Endothelial cell of umbilical vein (primary cell): ENCODE data around the gene ABHD14A. TPM values are rescaled to one million over a fixed set of nuclear protein-coding genes. Genes with fewer than 3 reads are reported as not detected.

Source experiments
- BruUV-seq: library from RNA; stranded (reverse); fragments of 400-500 nt; replicated peaks from 2 replicates; lab custom pipeline; 2021; lab: Mats Ljungman, UMichigan
- CTCF ChIA-PET: fragments of 300-600, 350-600 bp; sonication (Branson Sonifier 250); formaldehyde crosslinking; loops from one replicate; lab custom pipeline; 2021; ENCODE audit warnings: antibody characterized with exemption, inconsistent platforms; lab: Charles Lee
- POLR2A ChIA-PET: fragments of 300-600, 350-600 bp; sonication (Branson Sonifier 250); formaldehyde crosslinking; loops from one replicate; lab custom pipeline; 2021; ENCODE audit warnings: antibody characterized with exemption, inconsistent platforms; lab: Charles Lee
- DNase-seq: peaks from one replicate; pipeline ENCODE4 v3.0.0-alpha.2; 2011; ENCODE audit warnings: low read depth, low spot score
- FAIRE-seq: peaks from 2 replicates; lab custom pipeline; 2011; peaks lifted over from hg19 to GRCh38; lab: Jason Lieb, UNC
- H2AFZ ChIP-seq: 2 replicates; pipeline ENCODE4 v1.6.0; 2012; ENCODE audit warnings: low read depth, low read length, control low read depth, inconsistent platforms
- H3K27ac ChIP-seq: 2 replicates; pipeline ENCODE4 v1.5.1; 2011; ENCODE audit warnings: low read depth, mild to moderate bottlenecking, control low read depth, low read length, moderate library complexity; ENCODE audit not compliant: insufficient read depth
- H3K27me3 ChIP-seq, 2 experiments: 2 replicates each; pipeline versions ENCODE4 v1.6.0 to v1.6.1; 2011; ENCODE audit warnings: low read length in 2 of 2, mixed read lengths in 1 of 2; ENCODE audit not compliant: control insufficient read depth in 2 of 2, insufficient read depth in 2 of 2
- H3K36me3 ChIP-seq, 2 experiments: 2 replicates in 1 of 2; 3 replicates in 1 of 2; pipeline ENCODE4 v1.5.1; 2011; ENCODE audit warnings: low read length in 2 of 2, mild to moderate bottlenecking in 1 of 2, moderate library complexity in 1 of 2; ENCODE audit not compliant: control insufficient read depth in 2 of 2, insufficient read depth in 2 of 2; ENCODE audit errors: extremely low read depth in 1 of 2
- H3K4me1 ChIP-seq: 3 replicates; pipeline ENCODE4 v1.5.1; 2011; ENCODE audit warnings: mild to moderate bottlenecking, low read length; ENCODE audit not compliant: control insufficient read depth, insufficient read depth; ENCODE audit errors: extremely low read depth
- H3K4me2 ChIP-seq: 2 replicates; pipeline ENCODE4 v1.6.1; 2011; ENCODE audit warnings: low read length, control low read depth, mixed read lengths; ENCODE audit not compliant: insufficient read depth
- H3K4me3 ChIP-seq, 3 experiments: fragments of 200-600 bp in 1 of 3; sonication (generic), shearing (Covaris generic) in 1 of 3; replicated peaks in 1 of 3; 2 replicates each; pipeline ENCODE4 v1.5.1; 2011 to 2016; ENCODE audit warnings: control low read depth in 3 of 3, low read length in 3 of 3, mild to moderate bottlenecking in 2 of 3, inconsistent platforms in 1 of 3, low read depth in 1 of 3, moderate library complexity in 1 of 3; ENCODE audit not compliant: insufficient read depth in 1 of 3
- H3K79me2 ChIP-seq: 2 replicates; pipeline ENCODE4 v1.6.0; 2012; ENCODE audit warnings: low read length, inconsistent platforms; ENCODE audit not compliant: control insufficient read depth, insufficient read depth
- H3K9ac ChIP-seq: replicated peaks from 2 replicates; pipeline ENCODE3; 2011; ENCODE audit warnings: low read length, control low read depth; ENCODE audit not compliant: insufficient read depth; ENCODE audit errors: extremely low read depth
- H3K9me1 ChIP-seq: replicated peaks from 3 replicates; pipeline ENCODE4 v1.6.0; 2011; ENCODE audit warnings: mild to moderate bottlenecking, low read length; ENCODE audit not compliant: control insufficient read depth, insufficient read depth; ENCODE audit errors: extremely low read depth
- H3K9me3 ChIP-seq: replicated peaks from 2 replicates; pipeline ENCODE4 v1.5.1; 2012; ENCODE audit warnings: low read length, inconsistent platforms; ENCODE audit not compliant: control insufficient read depth, insufficient read depth
- H4K20me1 ChIP-seq: replicated peaks from 2 replicates; pipeline ENCODE3; 2011; ENCODE audit warnings: mild to moderate bottlenecking, low read length; ENCODE audit not compliant: control insufficient read depth, insufficient read depth; ENCODE audit errors: extremely low read depth
- CTCF ChIP-seq, 2 donors: IDR thresholded peaks; 1 replicate in 1 of 2; 2 replicates in 1 of 2; pipeline ENCODE4 v1.5.1; 2011; ENCODE audit warnings: low read length in 2 of 2, mild to moderate bottlenecking in 2 of 2, moderate library complexity in 2 of 2, control low read depth in 1 of 2, inconsistent platforms in 1 of 2, low read depth in 1 of 2; ENCODE audit not compliant: insufficient read depth in 1 of 2; ENCODE audit errors: extremely low read depth in 1 of 2
- EZH2 ChIP-seq: IDR thresholded peaks from 2 replicates; pipeline ENCODE4 v1.6.1; 2012; ENCODE audit warnings: borderline replicate concordance, low read depth, mild to moderate bottlenecking, moderate library complexity, low read length, inconsistent platforms; ENCODE audit not compliant: severe bottlenecking
- FOS ChIP-seq: IDR thresholded peaks from 2 replicates; pipeline ENCODE4 v1.6.1; 2011; ENCODE audit warnings: mild to moderate bottlenecking, low read length, moderate library complexity, borderline replicate concordance; ENCODE audit not compliant: insufficient read depth
- GATA2 ChIP-seq: IDR thresholded peaks from 2 replicates; pipeline ENCODE4 v1.7.0; 2011; ENCODE audit warnings: low read depth, mild to moderate bottlenecking, moderate library complexity, mixed read lengths, low read length; ENCODE audit not compliant: insufficient read length, insufficient read depth
- JUN ChIP-seq: IDR thresholded peaks from 2 replicates; pipeline ENCODE4 v1.6.1; 2011; ENCODE audit warnings: borderline replicate concordance, low read depth; ENCODE audit not compliant: insufficient read length, insufficient read depth
- MYC ChIP-seq: IDR thresholded peaks from one replicate; pipeline ENCODE4 v1.6.1; 2011; ENCODE audit warnings: mild to moderate bottlenecking, low read depth, low read length
- POLR2A ChIP-seq: IDR thresholded peaks from 2 replicates; pipeline ENCODE4 v1.6.1; 2012; ENCODE audit warnings: low read depth, mild to moderate bottlenecking, control low read depth, low read length
- POLR2AphosphoS5 ChIP-seq: IDR thresholded peaks from 2 replicates; pipeline ENCODE4 v1.6.1; 2012; ENCODE audit warnings: low read depth, mild to moderate bottlenecking, control low read depth, low read length, moderate library complexity; ENCODE audit not compliant: insufficient read depth
- dilution Hi-C: fragments of 300-500 bp; cut with MboI; formaldehyde crosslinking; loops from one replicate; pipeline ENCODE4 v1.15.0; 2019; ENCODE audit warnings: low sequenced_read_pairs; ENCODE audit not compliant: extremely low pct_ligation_motif_present
- intact Hi-C: fragments of 100-400 bp; cut with micrococcal nuclease; formaldehyde crosslinking; loops from one replicate; pipeline ENCODE4 v1.10.0; 2022
- polyA plus RNA-seq, 4 experiments: library from polyadenylated mRNA; depleted of rRNA in 3 of 4; stranded (reverse) in 3 of 4; unstranded in 1 of 4; fragments of >200 nt; gene quantifications; 2 replicates each; pipeline versions ENCODE4 v1.2.1 to v1.2.3, GENCODE V29; 2011 to 2012; ENCODE audit warnings: missing spikeins in 1 of 4
- total RNA-seq: library from RNA; stranded (reverse); gene quantifications from 2 replicates; pipeline ENCODE4 v1.2.3, GENCODE V29; 2021
- TF ChIP-seq, protein P1 (sequence below): IDR thresholded peaks from 2 replicates; pipeline ENCODE4 v1.6.1; 2011; ENCODE audit not compliant: insufficient read depth, insufficient read length

The ABHD14A gene
- total and polyA plus RNA-seq, 2 donors (not counting 3 experiments of a cell fraction or from before 2014, with no cell fraction given) = 6.6 to 23.7 TPM

- Histone ChIP-seq H2AFZ (no peak overlapping the region), H3K27me3 (no peaks in the 10 kb centered on the region), H3K79me2 (no peaks in the 10 kb centered on the region), H3K36me3 (no peaks in the 10 kb centered on the region), H3K27ac (no peak overlapping the region), H3K9ac (no peak overlapping the region), H3K9me3 (no peaks in the 10 kb centered on the region), H3K4me1 (peaks cover 30% of the 10 kb centered on the region), H3K4me2 (no peak overlapping the region), H4K20me1 (no peaks in the 10 kb centered on the region), H3K9me1 (no peaks in the 10 kb centered on the region), H3K4me3 (no peak overlapping the region)
- POLR2A ChIA-PET = no interaction called here
- DNase-seq (no peak), FAIRE-seq (no peak)
- intact Hi-C loops (no loop called here), dilution Hi-C loops (no loop called here)
- CTCF ChIA-PET = no interaction called here
- TF ChIP-seq JUN (no peak), EZH2 (no peak), GATA2 (no peak), POLR2AphosphoS5 (no peak), MYC (no peak), FOS (no peak), CTCF (IDR thresholded peaks at IDR 0.05; ENCODE audit: extremely low read depth in 1 of 2, insufficient read depth in 1 of 2, low read depth in 1 of 2, low read length in 2 of 2) (no peak), POLR2A (no peak)
- TF ChIP-seq, protein P1, sequence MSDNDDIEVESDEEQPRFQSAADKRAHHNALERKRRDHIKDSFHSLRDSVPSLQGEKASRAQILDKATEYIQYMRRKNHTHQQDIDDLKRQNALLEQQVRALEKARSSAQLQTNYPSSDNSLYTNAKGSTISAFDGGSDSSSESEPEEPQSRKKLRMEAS = no peak
- BruUV-seq = no TSS peak
Observed at GRCh38 chr3:51978143-51978502, 3.3 kb downstream of the ABHD14A start.
